HG03575 (cell line): Measurements from ENCODE around the gene MAP2K4.
"Not testable (repeated sequence)": the region's sequence is repeated elsewhere in the genome, so short reads cannot be mapped to it uniquely, and the experiment has no call there.

Experiments
- ATAC-seq: cut with Tn5 transposase; IDR thresholded peaks from one replicate; pipeline ENCODE4 v1.9.1; 2021; ENCODE audit not compliant: unreplicated experiment, insufficient number of reproducible peaks, low FRiP score; ENCODE audit errors: extremely low read depth

MAP2K4 gene

GRCh38 chr17:12020642-12021622, at the start of gene MAP2K4:
MAP2K4 (plus strand) TSS chr17:12020877; CDS start chr17:12020887, 10 bp downstream.
- ATAC-seq = no peak

GRCh38 chr17:11972741-11973140, 47.9 kb upstream of the MAP2K4 start:
- ATAC-seq = not testable (repeated sequence)

GRCh38 chr17:11979795-11980194, 40.9 kb upstream of the MAP2K4 start:
- ATAC-seq = no peak

DNA sequence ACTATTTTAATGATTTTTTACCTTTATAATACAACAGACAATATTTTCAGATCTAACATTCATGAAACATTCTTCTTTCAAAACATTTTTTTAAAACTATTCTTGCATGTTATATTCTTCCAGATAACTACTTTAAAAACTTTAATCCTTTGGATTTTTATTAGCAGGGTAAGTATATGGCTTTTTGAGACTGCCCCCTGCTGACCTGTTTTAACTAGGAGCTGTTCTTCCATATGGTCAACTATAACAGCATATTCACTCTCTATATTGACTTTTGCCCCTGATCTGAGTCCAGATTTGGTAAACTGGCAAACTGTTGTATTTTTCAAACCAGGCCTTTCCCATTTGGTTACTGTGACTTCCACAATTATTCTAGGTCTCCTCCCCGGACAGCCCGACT, 39.9 kb upstream of the MAP2K4 start:
- ATAC-seq = no peak

- no peak for ATAC-seq
Measured at GRCh38 chr17:11981862-11982261, 38.8 kb upstream of the MAP2K4 start.

DNA sequence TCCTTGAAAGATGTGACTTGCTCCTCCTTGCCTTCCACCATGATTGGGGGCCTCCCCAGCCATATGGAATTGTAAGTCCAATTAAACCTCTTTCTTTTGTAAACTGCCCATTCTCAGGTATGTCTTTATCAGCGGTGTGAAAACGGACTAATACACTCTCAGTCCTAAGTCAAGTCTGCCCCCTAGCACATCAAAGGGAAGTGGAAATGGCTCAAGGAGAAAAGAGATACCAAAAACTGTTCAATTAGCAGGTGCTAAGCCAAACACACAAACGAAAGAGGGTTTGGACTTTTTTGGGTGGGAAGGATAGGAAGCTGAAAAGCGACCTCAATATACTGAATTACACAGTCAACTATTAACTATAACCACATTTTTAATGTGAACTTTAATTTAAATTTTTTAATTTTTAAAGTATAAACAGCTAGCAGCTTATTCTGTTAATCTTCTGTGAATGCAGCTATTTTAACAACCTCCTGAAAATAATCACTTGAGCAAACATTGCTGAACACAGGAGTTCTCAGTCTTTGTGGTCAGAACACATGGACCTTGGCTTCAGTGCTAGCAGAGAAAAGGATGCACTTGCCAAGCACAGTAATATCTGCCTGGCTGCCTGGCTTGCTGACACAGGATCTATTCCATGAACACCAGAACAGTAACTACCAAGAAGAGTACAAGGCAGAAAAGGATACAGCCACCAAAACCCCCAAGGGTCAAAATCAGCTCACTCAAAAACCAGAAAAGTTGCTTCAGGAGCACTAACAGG, 34.3 kb upstream of the MAP2K4 start:
- ATAC-seq = no peak

DNA sequence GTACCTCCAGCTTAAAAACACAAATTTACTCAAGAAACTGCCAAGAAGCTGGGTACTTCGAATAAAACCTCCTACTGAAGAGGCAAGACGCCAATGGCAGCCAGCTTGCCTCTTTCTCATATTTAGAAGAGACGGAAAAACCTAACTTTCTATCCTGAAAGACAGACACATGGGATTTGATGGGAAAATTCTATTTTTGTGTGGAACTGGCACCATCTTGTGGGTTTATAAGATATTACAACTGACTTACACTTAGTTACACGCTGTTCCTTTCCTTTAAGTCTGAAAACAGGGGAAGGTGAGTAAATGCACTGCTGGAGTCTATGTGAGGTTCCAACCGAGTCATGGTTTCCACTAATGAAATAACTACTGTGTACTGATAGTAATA, 33.7 kb upstream of the MAP2K4 start:
- no peak for ATAC-seq

- no peak for ATAC-seq
Measured at GRCh38 chr17:11990363-11990983, 30.2 kb upstream of the MAP2K4 start.

- no peak for ATAC-seq
Measured at GRCh38 chr17:11991461-11991860, 29.2 kb upstream of the MAP2K4 start.

- peak; percentile 29 for ATAC-seq
Measured at GRCh38 chr17:11996722-11997146, 23.9 kb upstream of the MAP2K4 start.

DNA sequence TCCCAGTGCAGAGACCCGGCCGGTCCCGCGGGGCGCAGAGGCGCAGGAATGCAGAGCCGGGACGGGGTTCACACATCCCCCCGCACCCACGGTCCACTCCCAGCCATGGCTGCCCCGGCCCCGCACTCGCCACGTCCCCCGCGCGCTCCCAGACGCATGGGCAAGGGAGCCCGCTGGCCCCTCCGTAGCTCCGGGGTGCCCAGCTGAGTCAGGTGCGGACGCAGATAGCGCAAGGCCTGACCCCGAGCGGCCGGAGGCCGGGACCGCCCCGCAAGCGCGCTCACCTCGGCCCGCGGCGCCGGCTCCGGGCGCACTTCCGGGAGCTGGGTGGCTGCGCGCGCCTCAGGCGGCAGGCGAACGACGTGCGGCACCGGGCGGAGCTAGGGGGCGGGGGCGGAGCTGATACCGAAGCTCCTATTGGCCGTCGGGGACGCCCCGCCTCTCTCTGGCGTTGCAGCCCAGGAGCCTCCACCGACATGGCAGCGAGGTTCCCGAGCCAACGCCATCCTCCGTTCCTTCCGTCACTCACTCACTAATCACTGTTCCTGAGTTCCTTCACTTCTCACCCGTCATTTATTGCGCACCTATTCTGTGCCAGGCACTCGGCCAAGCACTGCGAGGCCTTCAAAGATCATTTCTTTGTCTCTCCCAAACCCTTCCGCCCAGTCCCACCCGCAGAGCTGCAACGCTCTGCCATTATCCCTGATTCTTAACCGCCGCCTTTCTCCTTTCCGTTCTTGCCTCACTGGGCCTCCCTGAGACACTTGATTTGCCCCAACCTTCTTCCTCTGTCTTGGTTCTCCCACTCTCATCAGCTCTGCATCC, 23.3 kb upstream of the MAP2K4 start, which contains the start of gene ZNF18:
TSS of gene ZNF18 (minus strand) at position 329 of the 825 bp plus-strand sequence. CDS start 4,646 bp downstream, outside the sequence.
- peak; percentile 66 for ATAC-seq

DNA sequence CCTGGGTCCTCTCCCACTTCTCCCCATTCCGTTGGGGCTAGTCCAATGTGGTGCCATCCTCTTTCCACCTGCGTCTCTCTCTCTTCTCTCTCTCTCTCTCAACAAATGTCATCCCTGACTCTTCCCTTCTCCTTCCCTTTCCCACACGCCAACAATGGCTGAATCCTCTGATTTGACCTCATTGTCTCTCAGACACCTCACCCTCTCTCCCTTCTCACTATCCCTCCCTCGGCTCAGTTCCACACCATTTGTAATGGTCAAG, 22.8 kb upstream of the MAP2K4 start:
- ATAC-seq = no peak

- no peak for ATAC-seq
Measured at GRCh38 chr17:11999696-12000095, 21.0 kb upstream of the MAP2K4 start.

DNA sequence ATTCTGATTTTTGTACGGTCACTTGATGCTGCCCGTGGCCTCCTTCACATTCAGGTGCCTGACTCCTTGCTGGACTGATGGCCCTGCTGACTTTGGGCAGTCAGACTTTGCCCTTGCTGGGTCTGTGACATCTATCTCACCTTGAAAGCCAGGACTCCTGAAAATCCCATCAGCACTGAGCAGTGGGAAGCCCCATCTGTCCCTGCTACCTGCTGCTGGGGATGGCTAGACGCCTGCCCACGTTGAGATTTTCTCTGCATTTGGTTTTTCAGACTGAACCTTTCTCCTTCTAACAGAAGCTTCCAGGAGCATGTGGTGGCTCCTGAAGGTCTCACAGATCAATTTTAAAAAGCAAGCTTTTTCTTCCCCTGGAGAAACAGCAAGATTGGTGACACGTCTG, 13.2 kb upstream of the MAP2K4 start:
- ATAC-seq = no peak

DNA sequence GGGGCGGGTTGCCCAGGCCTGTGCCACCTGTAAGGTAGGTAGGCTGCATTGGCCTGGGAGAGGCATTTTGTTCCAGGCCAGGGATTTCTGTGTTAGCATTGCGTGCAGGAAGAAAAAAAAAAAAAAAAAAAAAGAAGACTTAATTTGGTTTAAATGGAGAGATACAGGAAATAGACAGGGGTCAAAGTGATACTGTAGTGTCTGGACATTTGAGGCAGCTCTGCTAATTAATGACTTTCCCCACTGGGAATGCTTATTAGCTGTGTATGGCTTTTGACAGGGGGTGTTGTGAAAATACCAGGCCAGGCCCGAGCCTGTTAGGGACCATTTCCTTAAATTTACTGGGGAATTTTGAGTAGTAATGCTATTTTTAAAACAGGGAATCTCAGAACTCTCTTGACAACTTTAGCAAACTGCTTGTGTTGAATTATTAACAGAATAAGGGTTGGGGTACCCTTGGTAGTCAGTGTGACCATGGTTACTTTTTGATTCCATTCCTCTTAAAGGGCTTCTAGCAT, 1.0 kb downstream of the MAP2K4 start:
- ATAC-seq = no peak

GRCh38 chr17:12022310-12022709, 1.6 kb downstream of the MAP2K4 start:
- ATAC-seq = no peak

DNA sequence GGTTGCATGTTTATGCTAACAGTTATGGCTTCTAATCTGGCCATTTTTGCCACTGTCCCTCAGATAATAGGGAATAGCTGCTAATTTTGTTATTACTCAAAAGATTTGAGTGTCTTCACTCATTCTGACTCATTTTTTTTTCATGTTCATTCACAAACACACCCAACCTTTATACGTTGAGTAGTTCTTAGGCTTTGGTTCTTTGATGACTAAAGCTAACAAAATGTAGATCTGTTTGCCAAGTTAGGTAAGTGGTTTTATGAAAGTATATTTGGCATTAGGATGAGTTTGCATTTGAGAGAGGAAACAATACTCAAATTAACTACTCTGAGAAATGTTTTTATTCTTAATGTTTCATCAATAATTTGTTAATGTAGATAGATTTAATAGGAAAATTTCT, 3.6 kb downstream of the MAP2K4 start:
- ATAC-seq = no peak

GRCh38 chr17:12027658-12028057, 7.0 kb downstream of the MAP2K4 start:
- no peak for ATAC-seq

DNA sequence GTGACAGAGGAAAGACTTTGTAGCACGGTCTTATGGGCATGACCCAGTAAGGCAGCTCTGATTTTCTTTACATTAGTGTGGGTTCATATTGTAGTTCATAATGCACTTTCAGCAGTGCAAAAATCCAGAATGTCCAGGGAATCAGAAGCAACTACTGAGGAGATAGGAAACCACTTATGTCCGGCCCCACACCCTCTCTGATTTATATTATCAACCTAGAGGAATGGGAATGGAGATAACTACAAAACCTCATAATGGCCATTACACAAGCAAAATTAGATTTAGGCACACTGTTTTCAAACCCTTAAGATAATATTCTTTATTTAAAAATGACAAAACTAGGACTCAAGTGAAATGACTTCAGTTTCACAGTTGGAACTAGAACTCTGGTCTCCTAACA, 7.9 kb downstream of the MAP2K4 start:
- ATAC-seq = no peak
